Stomach (tissue), 4 donors: ENCODE results near the gene IZUMO3.

Experiments used
- CTCF ChIP-seq, 7 experiments: fragments of 450-650 bp in 4 of 7; fragments of 200-600 bp in 3 of 7; sonication (generic) in 3 of 7; IDR thresholded peaks; one replicate each; pipeline ENCODE4 v1.5.1; 2016 to 2019; ENCODE audit warnings: antibody characterized with exemption in 7 of 7, control low read depth in 2 of 7, mild to moderate bottlenecking in 1 of 7
- POLR2AphosphoS5 ChIP-seq, 3 donors: sonication (generic); formaldehyde crosslinking; IDR thresholded peaks; one replicate each; pipeline ENCODE4 v1.6.1; 2016; ENCODE audit warnings: antibody characterized with exemption in 3 of 3

- TF ChIP-seq CTCF (IDR thresholded peaks at IDR 0.05): no peak
- no peak for TF ChIP-seq POLR2AphosphoS5 (IDR thresholded peaks at IDR 0.05)
Observed at GRCh38 chr9:24545285-24545684, 412 bp downstream of the IZUMO3 start.
